ENCODE measurements around the gene CNIH3.

CNIH3 gene

GRCh38 chr1:224616756-224617409 lies 766 bp downstream of the CNIH3 start:
- peak; percentile 13 to 43 for DNase-seq

GRCh38 chr1:224617410-224618355 lies 1.6 kb downstream of the CNIH3 start:
- no peak for DNase-seq

- DNase-seq: no peak
These were observed 3.1 kb downstream of the CNIH3 start for GRCh38 chr1:224619209-224619608.

GRCh38 chr1:224620105-224620504 lies 4.0 kb downstream of the CNIH3 start:
- no peak for DNase-seq

- DNase-seq: no peak
These were observed 5.9 kb downstream of the CNIH3 start for GRCh38 chr1:224621813-224622682.

GRCh38 chr1:224622831-224623230 lies 6.7 kb downstream of the CNIH3 start:
- no peak for DNase-seq

- DNase-seq: no peak
These were observed 7.2 kb downstream of the CNIH3 start for GRCh38 chr1:224623310-224623714.

- DNase-seq: no peak
These were observed 7.7 kb downstream of the CNIH3 start for GRCh38 chr1:224623743-224624333.

GRCh38 chr1:224624432-224624831 lies 8.3 kb downstream of the CNIH3 start:
- no peak for DNase-seq

GRCh38 chr1:224626042-224626441 lies 9.9 kb downstream of the CNIH3 start:
- no peak for DNase-seq

- peak in 1 of 2 experiments; percentile 11 for DNase-seq
These were observed 13.8 kb downstream of the CNIH3 start for GRCh38 chr1:224629965-224630364.

- DNase-seq: no peak
These were observed 15.5 kb downstream of the CNIH3 start for GRCh38 chr1:224631462-224632115.

GRCh38 chr1:224632381-224632871 lies 16.3 kb downstream of the CNIH3 start:
- no peak for DNase-seq

GRCh38 chr1:224632921-224633321 lies 16.8 kb downstream of the CNIH3 start:
- DNase-seq: no peak

- DNase-seq: no peak
These were observed 19.2 kb downstream of the CNIH3 start for GRCh38 chr1:224635356-224635755.

GRCh38 chr1:224637515-224637914 lies 21.4 kb downstream of the CNIH3 start:
- no peak for DNase-seq

GRCh38 chr1:224637936-224638335 lies 21.8 kb downstream of the CNIH3 start:
- DNase-seq: no peak

GRCh38 chr1:224639426-224639975 lies 23.4 kb downstream of the CNIH3 start:
- DNase-seq: no peak

- DNase-seq: no peak
These were observed 23.9 kb downstream of the CNIH3 start for GRCh38 chr1:224640018-224640417.

GRCh38 chr1:224640587-224640986 lies 24.5 kb downstream of the CNIH3 start:
- DNase-seq: peak in 1 of 2 experiments; percentile 55

GRCh38 chr1:224641030-224641429 lies 24.9 kb downstream of the CNIH3 start:
- peak; percentile 60 to 75 for DNase-seq

- no peak for DNase-seq
These were observed 27.5 kb downstream of the CNIH3 start for GRCh38 chr1:224643653-224644052.

Data from NCI-H524 (cell line).